H1 (cell line): ENCODE data around the gene MRPL40. TPM values are rescaled to one million over a fixed set of nuclear protein-coding genes. Genes with fewer than 3 reads are reported as not detected.

ENCODE experiments used
- CTCF ChIA-PET: fragments of 300-600 bp; sonication (Branson Sonifier 250); formaldehyde crosslinking; loops from one replicate; lab custom pipeline; 2021; ENCODE audit not compliant: partially characterized antibody; lab: Charles Lee
- POLR2A ChIA-PET: fragments of 300-600 bp; sonication (Branson Sonifier 250); formaldehyde crosslinking; loops from one replicate; lab custom pipeline; 2021; ENCODE audit warnings: inconsistent platforms; ENCODE audit not compliant: partially characterized antibody; lab: Charles Lee
- DNase-seq, 2 experiments: peaks; one replicate each; pipeline versions ENCODE4 v3.0.0 to v3.0.0-alpha.2; 2010 to 2022; ENCODE audit warnings: low spot score in 2 of 2, low read depth in 1 of 2, mixed read lengths in 1 of 2
- FAIRE-seq: peaks from 2 replicates; lab custom pipeline; 2011; peaks lifted over from hg19 to GRCh38; lab: Jason Lieb, UNC
- H2AFZ ChIP-seq: 2 replicates; pipeline ENCODE4 v1.8.1; 2012; ENCODE audit warnings: low read length, inconsistent platforms
- H2AK5ac ChIP-seq: 2 replicates; pipeline ENCODE4 v1.6.1; 2013; ENCODE audit warnings: low read depth, low read length
- H2BK120ac ChIP-seq: replicated peaks from 2 replicates; pipeline ENCODE3; 2013; ENCODE audit warnings: low read depth, low read length, inconsistent platforms
- H2BK12ac ChIP-seq: 2 replicates; pipeline ENCODE4 v1.6.1; 2013; ENCODE audit warnings: low read depth, low read length
- H2BK15ac ChIP-seq: 2 replicates; pipeline ENCODE4 v1.6.1; 2013; ENCODE audit warnings: low read length
- H2BK20ac ChIP-seq: 2 replicates; pipeline ENCODE4 v1.6.1; 2013; ENCODE audit warnings: low read length
- H2BK5ac ChIP-seq: 2 replicates; pipeline ENCODE4 v1.6.1; 2013; ENCODE audit warnings: low read depth, low read length
- H3K14ac ChIP-seq: 2 replicates; pipeline ENCODE4 v1.6.1; 2013; ENCODE audit warnings: inconsistent platforms; ENCODE audit not compliant: insufficient read length
- H3K18ac ChIP-seq: 2 replicates; pipeline ENCODE4 v1.6.1; 2013; ENCODE audit warnings: low read length; ENCODE audit errors: extremely low read depth
- H3K23ac ChIP-seq: 2 replicates; pipeline ENCODE4 v1.6.1; 2013; ENCODE audit warnings: inconsistent platforms; ENCODE audit not compliant: insufficient read length
- H3K23me2 ChIP-seq: 2 replicates; pipeline ENCODE4 v1.6.1; 2013; ENCODE audit warnings: low read depth, low read length
- H3K27ac ChIP-seq: 2 replicates; pipeline ENCODE4 v1.6.1; 2011; ENCODE audit warnings: low read depth, low read length, inconsistent platforms
- H3K27me3 ChIP-seq, 4 experiments: replicated peaks in 1 of 4; 1 replicate in 1 of 4; 2 replicates in 3 of 4; pipeline versions ENCODE4 v1.6.1 to v1.8.1; 2011 to 2013; ENCODE audit warnings: low read length in 3 of 4, mild to moderate bottlenecking in 3 of 4, inconsistent platforms in 2 of 4, mixed read lengths in 2 of 4, moderate library complexity in 1 of 4; ENCODE audit not compliant: control insufficient read depth in 3 of 4, insufficient read depth in 3 of 4; ENCODE audit errors: extremely low read depth in 1 of 4
- H3K36me3 ChIP-seq, 4 experiments: 2 replicates each; pipeline versions ENCODE4 v1.6.1 to v1.8.1; 2011 to 2013; ENCODE audit warnings: mild to moderate bottlenecking in 4 of 4, low read length in 3 of 4, moderate library complexity in 2 of 4, control low read depth in 1 of 4, inconsistent platforms in 1 of 4; ENCODE audit not compliant: insufficient read depth in 4 of 4, control insufficient read depth in 2 of 4
- H3K4ac ChIP-seq: replicated peaks from 2 replicates; pipeline ENCODE3; 2013; ENCODE audit warnings: low read length, low read depth, mixed read lengths, inconsistent platforms; ENCODE audit not compliant: insufficient read length
- H3K4me1 ChIP-seq, 4 experiments: replicated peaks in 1 of 4; 1 replicate in 1 of 4; 2 replicates in 3 of 4; pipeline versions ENCODE4 v1.6.1 to v1.8.1; 2011 to 2013; ENCODE audit warnings: low read length in 3 of 4, inconsistent platforms in 2 of 4, mixed read lengths in 1 of 4; ENCODE audit not compliant: insufficient read depth in 4 of 4, control insufficient read depth in 3 of 4
- H3K4me2 ChIP-seq, 2 experiments: 2 replicates each; pipeline versions ENCODE4 v1.6.1 to v1.8.1; 2011 to 2013; ENCODE audit warnings: low read depth in 2 of 2, low read length in 2 of 2, control low read depth in 1 of 2, inconsistent platforms in 1 of 2, mild to moderate bottlenecking in 1 of 2; ENCODE audit not compliant: insufficient read depth in 1 of 2
- H3K4me3 ChIP-seq, 4 experiments: fragments of 200-600, 300-600 bp in 1 of 4; sonication (generic), shearing (Covaris generic), sonication (Bioruptor Twin) in 1 of 4; 2 replicates each; pipeline versions ENCODE4 v1.5.1 to v1.8.1; 2011 to 2016; ENCODE audit warnings: low read length in 4 of 4, low read depth in 3 of 4, control low read depth in 2 of 4, inconsistent platforms in 2 of 4, mild to moderate bottlenecking in 2 of 4, mixed read lengths in 1 of 4, moderate library complexity in 1 of 4; ENCODE audit not compliant: insufficient read depth in 2 of 4; ENCODE audit errors: extremely low read depth in 1 of 4
- H3K56ac ChIP-seq: replicated peaks from 2 replicates; pipeline ENCODE3; 2013; ENCODE audit warnings: low read depth, mild to moderate bottlenecking, mixed read lengths, low read length, inconsistent platforms; ENCODE audit not compliant: insufficient read length
- H3K79me1 ChIP-seq: 2 replicates; pipeline ENCODE4 v1.6.1; 2013; ENCODE audit warnings: low read depth, low read length, control low read depth
- H3K79me2 ChIP-seq, 2 experiments: 2 replicates each; pipeline versions ENCODE4 v1.6.1 to v1.8.1; 2012 to 2013; ENCODE audit warnings: low read length in 2 of 2, mild to moderate bottlenecking in 2 of 2, inconsistent platforms in 1 of 2; ENCODE audit not compliant: insufficient read depth in 2 of 2, control insufficient read depth in 1 of 2
- H3K9ac ChIP-seq, 4 experiments: replicated peaks in 1 of 4; 1 replicate in 1 of 4; 2 replicates in 3 of 4; pipeline versions ENCODE4 v1.6.1 to v1.8.1; 2011 to 2013; ENCODE audit warnings: low read depth in 3 of 4, low read length in 3 of 4, control low read depth in 2 of 4, mild to moderate bottlenecking in 2 of 4, moderate library complexity in 2 of 4, inconsistent platforms in 1 of 4; ENCODE audit errors: extremely low read depth in 1 of 4
- H3K9me3 ChIP-seq, 2 experiments: 2 replicates each; pipeline versions ENCODE4 v1.6.1 to v1.8.1; 2012 to 2013; ENCODE audit warnings: mild to moderate bottlenecking in 2 of 2, moderate library complexity in 2 of 2, control low read depth in 1 of 2, inconsistent platforms in 1 of 2, low read depth in 1 of 2, low read length in 1 of 2, mixed read lengths in 1 of 2; ENCODE audit not compliant: insufficient read depth in 2 of 2
- H4K20me1 ChIP-seq, 2 experiments: replicated peaks in 1 of 2; 2 replicates each; pipeline versions ENCODE3 to v1.8.1; 2011 to 2013; ENCODE audit warnings: inconsistent platforms in 2 of 2, low read length in 2 of 2, mild to moderate bottlenecking in 1 of 2; ENCODE audit not compliant: insufficient read depth in 2 of 2, control insufficient read depth in 1 of 2
- H4K5ac ChIP-seq: 2 replicates; pipeline ENCODE4 v1.6.1; 2013; ENCODE audit warnings: low read length, low read depth, mixed read lengths, inconsistent platforms; ENCODE audit not compliant: insufficient read length
- H4K8ac ChIP-seq: 2 replicates; pipeline ENCODE4 v1.8.0; 2013; ENCODE audit warnings: mild to moderate bottlenecking, moderate library complexity, low read length, inconsistent platforms; ENCODE audit not compliant: insufficient read depth; ENCODE audit errors: extremely low read depth
- H4K91ac ChIP-seq: replicated peaks from 2 replicates; pipeline ENCODE3; 2013; ENCODE audit warnings: low read length, mixed read lengths, inconsistent platforms; ENCODE audit not compliant: insufficient read length
- ASH2L ChIP-seq: fragments of 200-600, 300-600 bp; sonication (generic); IDR thresholded peaks from one replicate; pipeline ENCODE4 v1.7.1; 2017; ENCODE audit warnings: low read length
- FOSL1 ChIP-seq: IDR thresholded peaks from 2 replicates; pipeline ENCODE4 v1.6.1; 2011; ENCODE audit warnings: mild to moderate bottlenecking, low read depth, low read length, moderate library complexity; ENCODE audit not compliant: insufficient read depth
- POLR2AphosphoS5 ChIP-seq: IDR thresholded peaks from 2 replicates; pipeline ENCODE4 v1.6.1; 2011; ENCODE audit warnings: low read depth, low read length
- RNF2 ChIP-seq: fragments of 200-900, 300-1000 bp; sonication (generic); IDR thresholded peaks from 2 replicates; pipeline ENCODE4 v1.7.1; 2016; ENCODE audit warnings: borderline replicate concordance, low read depth, mild to moderate bottlenecking, antibody characterized with exemption, low read length; ENCODE audit not compliant: poor library complexity, severe bottlenecking; ENCODE audit errors: missing control alignments
- TBP ChIP-seq: IDR thresholded peaks from 2 replicates; pipeline ENCODE4 v1.6.1; 2011; ENCODE audit warnings: low read depth, low read length, improper control_type of control experiment
- WGBS, 2 experiments: shearing (Covaris generic) in 1 of 2; methylation state at CpG; one replicate each; pipeline versions ENCODE4 v1.1.6 to v1.1.7; 2013 to 2015; ENCODE audit warnings: low lambda C conversion rate in 2 of 2, mixed read lengths in 2 of 2, inconsistent platforms in 1 of 2, low coverage in 1 of 2, missing lambda C conversion rate in 1 of 2; ENCODE audit not compliant: insufficient replicate concordance in 2 of 2, insufficient coverage in 1 of 2, insufficient read length in 1 of 2; ENCODE audit errors: extremely low coverage in 1 of 2, missing lambda C conversion rate in 1 of 2; 5-methylcytosine and 5-hydroxymethylcytosine counted together
- polyA plus RNA-seq, 7 experiments: library from polyadenylated mRNA; depleted of rRNA in 3 of 7; stranded (reverse) in 5 of 7; unstranded in 2 of 7; fragments of >200 nt in 5 of 7; fragments of 200-250 nt in 2 of 7; gene quantifications; 1 replicate in 5 of 7; 2 replicates in 1 of 7; 4 replicates in 1 of 7; pipeline versions ENCODE4 v1.2.1 to v1.2.3, GENCODE V29; 2011 to 2013; ENCODE audit warnings: missing spikeins in 2 of 7, mixed read lengths in 2 of 7
- total RNA-seq: library from RNA; stranded (reverse); fragmentation: NEBNext Ultra II Directional; extraction: Animal tissue kit (Norgen Biotek cat#: 25700); gene quantifications from 2 replicates; pipeline ENCODE4 v1.2.1, GENCODE V29; 2021
- TF ChIP-seq, protein P1 (sequence below), 3 experiments: IDR thresholded peaks; 1 replicate in 2 of 3; 2 replicates in 1 of 3; pipeline versions ENCODE4 v1.5.1 to v1.6.1; 2011; ENCODE audit warnings: low read length in 3 of 3, mild to moderate bottlenecking in 3 of 3, inconsistent platforms in 2 of 3, low read depth in 1 of 3, moderate library complexity in 1 of 3; ENCODE audit not compliant: insufficient read depth in 1 of 3; ENCODE audit errors: control extremely low read depth in 1 of 3
- TF ChIP-seq, protein P2 (sequence below): IDR thresholded peaks from 2 replicates; pipeline ENCODE4 v1.6.1; 2011; ENCODE audit warnings: low read length, improper control_type of control experiment

The MRPL40 gene
- total and polyA plus RNA-seq, 2 of the 8 experiments (the other 6 are each of a cell fraction or from before 2014, with no cell fraction given), result 12.4 to 14.5 TPM

DNA sequence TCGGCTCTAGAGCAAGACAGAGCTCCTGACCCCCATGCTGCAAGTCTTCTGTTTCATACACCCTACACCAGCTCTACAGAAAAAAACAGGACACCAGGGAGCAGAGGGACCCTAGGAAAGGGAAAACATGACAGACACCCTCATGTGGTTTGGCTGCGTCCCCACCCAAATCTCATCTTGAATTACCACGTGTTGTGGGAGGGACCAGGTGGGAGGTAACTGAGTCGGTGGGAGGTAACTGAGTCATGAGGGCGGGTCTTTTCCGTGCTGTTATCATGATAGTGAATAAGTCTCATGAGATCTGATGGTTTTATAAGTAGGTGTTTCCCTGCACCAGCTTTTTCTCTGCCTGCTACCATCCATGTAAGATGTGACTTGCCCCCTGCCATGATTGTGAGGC is 21.8 kb downstream of the MRPL40 start:
- Histone ChIP-seq H3K9ac (no peak overlapping the region), H3K23me2 (no peaks in the 10 kb centered on the region), H3K23ac (no peak overlapping the region), H3K4ac (no peak overlapping the region), H3K18ac (no peak overlapping the region), H2BK5ac (no peak overlapping the region), H3K79me2 (no peaks in the 10 kb centered on the region), H2BK15ac (no peak overlapping the region), H3K9me3 (no peaks in the 10 kb centered on the region), H3K4me1 (no peaks in the 10 kb centered on the region), H2BK12ac (no peak overlapping the region), H3K27ac (no peak overlapping the region), H3K27me3 (no peaks in the 10 kb centered on the region), H3K4me2 (no peak overlapping the region), H4K91ac (no peak overlapping the region), H4K8ac (no peak overlapping the region), H2BK120ac (no peak overlapping the region), H3K4me3 (no peak overlapping the region), H3K14ac (no peak overlapping the region), H4K20me1 (peaks cover 3 to 10% of the 10 kb centered on the region in 2 experiments), H2AK5ac (no peak overlapping the region), H3K56ac (no peak overlapping the region), H2BK20ac (no peak overlapping the region), H2AFZ (no peak overlapping the region), H3K79me1 (no peaks in the 10 kb centered on the region; the same call in 1 of the 2 replicates), H4K5ac (no peak overlapping the region), H3K36me3 (peaks cover 9 to 65% (median 43%) of the 10 kb centered on the region in 4 experiments)
- WGBS, 2 experiments, result 86% methylated on average over 6 of the region's 6 CpGs; no CpG with 5 or more reads in 1 of the 2 experiments
- POLR2A ChIA-PET, result interaction anchor here (3.4 kb wide), 1 partner anchor 10 kb away, joined by 12 read pairs; no protein-coding TSS in a partner anchor
- CTCF ChIA-PET, result interaction anchor here (1.1 to 4.7 kb wide), 3 partner anchors 11 to 49 kb away, joined by 3 to 19 read pairs (median 5); no protein-coding TSS in a partner anchor
- TF ChIP-seq, protein P1, sequence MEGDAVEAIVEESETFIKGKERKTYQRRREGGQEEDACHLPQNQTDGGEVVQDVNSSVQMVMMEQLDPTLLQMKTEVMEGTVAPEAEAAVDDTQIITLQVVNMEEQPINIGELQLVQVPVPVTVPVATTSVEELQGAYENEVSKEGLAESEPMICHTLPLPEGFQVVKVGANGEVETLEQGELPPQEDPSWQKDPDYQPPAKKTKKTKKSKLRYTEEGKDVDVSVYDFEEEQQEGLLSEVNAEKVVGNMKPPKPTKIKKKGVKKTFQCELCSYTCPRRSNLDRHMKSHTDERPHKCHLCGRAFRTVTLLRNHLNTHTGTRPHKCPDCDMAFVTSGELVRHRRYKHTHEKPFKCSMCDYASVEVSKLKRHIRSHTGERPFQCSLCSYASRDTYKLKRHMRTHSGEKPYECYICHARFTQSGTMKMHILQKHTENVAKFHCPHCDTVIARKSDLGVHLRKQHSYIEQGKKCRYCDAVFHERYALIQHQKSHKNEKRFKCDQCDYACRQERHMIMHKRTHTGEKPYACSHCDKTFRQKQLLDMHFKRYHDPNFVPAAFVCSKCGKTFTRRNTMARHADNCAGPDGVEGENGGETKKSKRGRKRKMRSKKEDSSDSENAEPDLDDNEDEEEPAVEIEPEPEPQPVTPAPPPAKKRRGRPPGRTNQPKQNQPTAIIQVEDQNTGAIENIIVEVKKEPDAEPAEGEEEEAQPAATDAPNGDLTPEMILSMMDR (IDR thresholded peaks at IDR 0.05; ENCODE audit: control extremely low read depth in 1 of 3, insufficient read depth in 1 of 3, low read depth in 1 of 3, low read length in 3 of 3), result no peak
- TF ChIP-seq ASH2L (no peak), RNF2 (no peak), FOSL1 (no peak), POLR2AphosphoS5 (no peak), TBP (no peak)
- TF ChIP-seq, protein P2, sequence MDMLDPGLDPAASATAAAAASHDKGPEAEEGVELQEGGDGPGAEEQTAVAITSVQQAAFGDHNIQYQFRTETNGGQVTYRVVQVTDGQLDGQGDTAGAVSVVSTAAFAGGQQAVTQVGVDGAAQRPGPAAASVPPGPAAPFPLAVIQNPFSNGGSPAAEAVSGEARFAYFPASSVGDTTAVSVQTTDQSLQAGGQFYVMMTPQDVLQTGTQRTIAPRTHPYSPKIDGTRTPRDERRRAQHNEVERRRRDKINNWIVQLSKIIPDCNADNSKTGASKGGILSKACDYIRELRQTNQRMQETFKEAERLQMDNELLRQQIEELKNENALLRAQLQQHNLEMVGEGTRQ, result no peak
- FAIRE-seq (no peak), DNase-seq (no peak)
